ENCODE measurements around the gene TPST2.

Gene TPST2

GRCh38 chr22:26555478-26555877 is 34.5 kb downstream of the TPST2 start:
- no peak for DNase-seq (ENCODE audit: low spot score)

- DNase-seq (ENCODE audit: low spot score), result no peak
Measured at GRCh38 chr22:26554956-26555355, 35.0 kb downstream of the TPST2 start.

GRCh38 chr22:26553056-26553752 is 36.7 kb downstream of the TPST2 start:
- DNase-seq (ENCODE audit: low spot score), result no peak

GRCh38 chr22:26552466-26552865 is 37.5 kb downstream of the TPST2 start:
- DNase-seq (ENCODE audit: low spot score), result no peak

GRCh38 chr22:26551568-26551967 is 38.4 kb downstream of the TPST2 start:
- no peak for DNase-seq (ENCODE audit: low spot score)

GRCh38 chr22:26550498-26551033 is 39.4 kb downstream of the TPST2 start:
- no peak for DNase-seq (ENCODE audit: low spot score)

- DNase-seq (ENCODE audit: low spot score), result no peak
Measured at GRCh38 chr22:26549902-26550497, 39.9 kb downstream of the TPST2 start.

- DNase-seq (ENCODE audit: low spot score), result no peak
Measured at GRCh38 chr22:26548984-26549383, 40.9 kb downstream of the TPST2 start.

- DNase-seq (ENCODE audit: low spot score), result no peak
Measured at GRCh38 chr22:26548303-26548702, 41.6 kb downstream of the TPST2 start.

- no peak for DNase-seq (ENCODE audit: low spot score)
Measured at GRCh38 chr22:26547837-26548236, 42.1 kb downstream of the TPST2 start.

- DNase-seq (ENCODE audit: low spot score), result no peak
Measured at GRCh38 chr22:26547426-26547825, 42.5 kb downstream of the TPST2 start.

- DNase-seq (ENCODE audit: low spot score), result no peak
Measured at GRCh38 chr22:26546282-26546681, 43.6 kb downstream of the TPST2 start.

GRCh38 chr22:26545827-26546226 is 44.1 kb downstream of the TPST2 start:
- DNase-seq (ENCODE audit: low spot score), result no peak

- no peak for DNase-seq (ENCODE audit: low spot score)
Measured at GRCh38 chr22:26545385-26545784, 44.5 kb downstream of the TPST2 start.

- no peak for DNase-seq (ENCODE audit: low spot score)
Measured at GRCh38 chr22:26544489-26544888, 45.4 kb downstream of the TPST2 start.

GRCh38 chr22:26542831-26543230 is 47.1 kb downstream of the TPST2 start:
- no peak for DNase-seq (ENCODE audit: low spot score)

- no peak for DNase-seq (ENCODE audit: low spot score)
Measured at GRCh38 chr22:26541167-26541819, 48.6 kb downstream of the TPST2 start.

GRCh38 chr22:26540119-26540518 is 49.8 kb downstream of the TPST2 start:
- no peak for DNase-seq (ENCODE audit: low spot score)

GRCh38 chr22:26536762-26537134 is 53.2 kb downstream of the TPST2 start:
- no peak for DNase-seq (ENCODE audit: low spot score)

- no peak for DNase-seq (ENCODE audit: low spot score)
Measured at GRCh38 chr22:26536056-26536761, 53.7 kb downstream of the TPST2 start.

GRCh38 chr22:26535603-26535908 is 54.4 kb downstream of the TPST2 start:
- DNase-seq (ENCODE audit: low spot score), result no peak

GRCh38 chr22:26534874-26535602 is 54.9 kb downstream of the TPST2 start:
- DNase-seq (ENCODE audit: low spot score), result no peak
